Lung (tissue), 12 donors: ENCODE measurements around the gene AP4E1. TPM values are rescaled to one million over a fixed set of nuclear protein-coding genes. Genes with fewer than 3 reads are reported as not detected.

Source experiments
- ATAC-seq: fragments of 200-7000 bp; cut with Tn5 transposase; one replicate; pipeline ENCODE4 v1.9.1; 2020; ENCODE audit warnings: moderate number of reproducible peaks; ENCODE audit not compliant: insufficient read depth, low FRiP score
- DNase-seq, 3 donors: peaks; one replicate each; pipeline ENCODE4 v3.0.0-alpha.2; 2013 to 2017
- H3K27ac ChIP-seq, 2 donors: one replicate each; pipeline ENCODE4 v1.5.1; 2013; ENCODE audit warnings: mild to moderate bottlenecking in 2 of 2, moderate library complexity in 2 of 2, control low read depth in 1 of 2, inconsistent platforms in 1 of 2, low read depth in 1 of 2, low read length in 1 of 2
- H3K27me3 ChIP-seq, 3 donors: one replicate each; pipeline ENCODE4 v1.5.1; 2013; ENCODE audit warnings: low read length in 2 of 3; ENCODE audit not compliant: control insufficient read depth in 3 of 3, insufficient read depth in 3 of 3
- H3K36me3 ChIP-seq, 4 donors: one replicate each; pipeline ENCODE4 v1.5.1; 2013; ENCODE audit warnings: low read length in 4 of 4, mild to moderate bottlenecking in 1 of 4, moderate library complexity in 1 of 4; ENCODE audit not compliant: control insufficient read depth in 4 of 4, insufficient read depth in 4 of 4
- H3K4me1 ChIP-seq, 5 donors: one replicate each; pipeline ENCODE4 v1.5.1; 2013; ENCODE audit warnings: low read length in 5 of 5, mild to moderate bottlenecking in 2 of 5, moderate library complexity in 1 of 5; ENCODE audit not compliant: control insufficient read depth in 5 of 5, insufficient read depth in 5 of 5
- H3K4me3 ChIP-seq: one replicate; pipeline ENCODE4 v1.5.1; 2013; ENCODE audit warnings: mild to moderate bottlenecking, control low read depth, moderate library complexity
- H3K9ac ChIP-seq, 2 donors: one replicate each; pipeline ENCODE4 v1.5.1; 2013; ENCODE audit warnings: low read length in 2 of 2, control low read depth in 1 of 2; ENCODE audit not compliant: insufficient read depth in 1 of 2
- H3K9me3 ChIP-seq, 4 donors: one replicate each; pipeline ENCODE4 v1.5.1; 2013; ENCODE audit warnings: low read length in 3 of 4, mild to moderate bottlenecking in 1 of 4, moderate library complexity in 1 of 4; ENCODE audit not compliant: control insufficient read depth in 4 of 4, insufficient read depth in 3 of 4
- WGBS, 2 donors: extraction: QIAGEN DNeasy Blood & Tissue Kit; methylation state at CpG; one replicate each; pipeline ENCODE4 v1.1.7; 2013; 5-methylcytosine and 5-hydroxymethylcytosine counted together
- polyA plus RNA-seq, 2 donors: library from polyadenylated mRNA; stranded (reverse); fragments of 200-250 nt; gene quantifications; one replicate each; pipeline ENCODE4 v1.2.1, GENCODE V29; 2013
- total RNA-seq, 2 donors: library from RNA; depleted of rRNA in 1 of 2; stranded (reverse); fragments of >200 nt in 1 of 2; gene quantifications; one replicate each; pipeline ENCODE4 v1.2.1, GENCODE V29; 2014 to 2021
- TF ChIP-seq, protein P1 (sequence below): IDR thresholded peaks from 2 replicates; pipeline ENCODE4 v1.5.1; 2012; ENCODE audit warnings: mild to moderate bottlenecking; ENCODE audit errors: control extremely low read depth, extremely low read depth
- donor health status: control.
- donor health status: control.
- donor health status: Bipolar disorder and iron deficiency.
- donor health status: healthy.
- donor health status: DM: yes; HTN: yes; CAD: no.

The AP4E1 gene
- total and polyA plus RNA-seq, 4 donors, result 2.2 to 12.7 (median 6.7) TPM

GRCh38 chr15:50971115-50971514 is 62.6 kb downstream of the AP4E1 start:
- no peak overlapping the region for H3K4me3 ChIP-seq
- no peak overlapping the region for H3K27ac ChIP-seq
- no peak overlapping the region for H3K9ac ChIP-seq
- DNase-seq (no peak), ATAC-seq (no peak)
- H3K36me3 ChIP-seq, result peaks cover 12 to 21% (median 18%) of the 10 kb centered on the region in 4 donors
- TF ChIP-seq, protein P1, sequence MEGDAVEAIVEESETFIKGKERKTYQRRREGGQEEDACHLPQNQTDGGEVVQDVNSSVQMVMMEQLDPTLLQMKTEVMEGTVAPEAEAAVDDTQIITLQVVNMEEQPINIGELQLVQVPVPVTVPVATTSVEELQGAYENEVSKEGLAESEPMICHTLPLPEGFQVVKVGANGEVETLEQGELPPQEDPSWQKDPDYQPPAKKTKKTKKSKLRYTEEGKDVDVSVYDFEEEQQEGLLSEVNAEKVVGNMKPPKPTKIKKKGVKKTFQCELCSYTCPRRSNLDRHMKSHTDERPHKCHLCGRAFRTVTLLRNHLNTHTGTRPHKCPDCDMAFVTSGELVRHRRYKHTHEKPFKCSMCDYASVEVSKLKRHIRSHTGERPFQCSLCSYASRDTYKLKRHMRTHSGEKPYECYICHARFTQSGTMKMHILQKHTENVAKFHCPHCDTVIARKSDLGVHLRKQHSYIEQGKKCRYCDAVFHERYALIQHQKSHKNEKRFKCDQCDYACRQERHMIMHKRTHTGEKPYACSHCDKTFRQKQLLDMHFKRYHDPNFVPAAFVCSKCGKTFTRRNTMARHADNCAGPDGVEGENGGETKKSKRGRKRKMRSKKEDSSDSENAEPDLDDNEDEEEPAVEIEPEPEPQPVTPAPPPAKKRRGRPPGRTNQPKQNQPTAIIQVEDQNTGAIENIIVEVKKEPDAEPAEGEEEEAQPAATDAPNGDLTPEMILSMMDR, result no peak
- no peaks in the 10 kb centered on the region for H3K4me1 ChIP-seq
- H3K27me3 ChIP-seq, result no peaks in the 10 kb centered on the region
- peaks cover 2 to 6% (median 5%) of the 10 kb centered on the region in 4 donors for H3K9me3 ChIP-seq

GRCh38 chr15:50971542-50971941 is 63.1 kb downstream of the AP4E1 start:
- H3K9ac ChIP-seq, result no peak overlapping the region
- H3K4me3 ChIP-seq, result no peak overlapping the region
- ATAC-seq, result no peak
- H3K36me3 ChIP-seq, result peaks cover 12 to 21% (median 18%) of the 10 kb centered on the region in 4 donors
- H3K4me1 ChIP-seq, result no peaks in the 10 kb centered on the region
- no peak overlapping the region for H3K27ac ChIP-seq
- H3K27me3 ChIP-seq, result no peaks in the 10 kb centered on the region
- no peak for DNase-seq
- peaks cover 2 to 6% (median 5%) of the 10 kb centered on the region in 4 donors for H3K9me3 ChIP-seq
- TF ChIP-seq, protein P1, result no peak

GRCh38 chr15:50973605-50974004 is 65.1 kb downstream of the AP4E1 start:
- H3K27ac ChIP-seq, result no peak overlapping the region
- no peaks in the 10 kb centered on the region for H3K27me3 ChIP-seq
- no peak for DNase-seq
- TF ChIP-seq, protein P1, result no peak
- no peak overlapping the region for H3K4me3 ChIP-seq
- no peak overlapping the region for H3K9ac ChIP-seq
- peaks cover 0 to 4% (median 0%) of the 10 kb centered on the region in 5 donors for H3K4me1 ChIP-seq
- no peak for ATAC-seq
- H3K9me3 ChIP-seq, result peaks cover 2 to 6% (median 5%) of the 10 kb centered on the region in 4 donors
- 86 to 88% methylated on average over 4 of the region's 4 CpGs for WGBS, 2 donors
- peaks cover 13 to 21% (median 15%) of the 10 kb centered on the region in 4 donors for H3K36me3 ChIP-seq

DNA sequence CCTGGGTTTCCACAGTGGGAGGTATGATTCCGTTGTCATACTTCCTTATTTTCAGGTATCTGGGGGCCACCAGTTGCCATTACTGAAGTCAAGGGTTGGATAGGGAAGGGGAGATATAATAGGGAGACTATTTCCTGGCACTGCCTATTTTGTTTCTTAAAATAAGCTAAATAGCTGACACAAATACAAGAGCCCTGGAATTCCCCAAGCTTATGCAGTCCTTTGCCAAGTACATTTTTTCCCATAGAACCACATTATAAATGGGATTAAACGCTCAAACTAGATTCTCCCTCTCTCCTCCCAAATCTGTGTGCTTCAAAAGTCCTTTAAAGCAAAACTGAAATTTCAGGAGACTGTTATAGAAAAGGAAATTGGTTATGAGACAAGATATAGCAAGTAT is 68.7 kb downstream of the AP4E1 start:
- Histone ChIP-seq H3K27ac (no peak overlapping the region), H3K4me3 (no peak overlapping the region), H3K9me3 (peaks cover 0 to 5% (median 1%) of the 10 kb centered on the region in 4 donors), H3K9ac (no peak overlapping the region), H3K27me3 (no peaks in the 10 kb centered on the region), H3K36me3 (peaks cover 8 to 15% (median 10%) of the 10 kb centered on the region in 4 donors), H3K4me1 (peaks cover 0 to 4% (median 0%) of the 10 kb centered on the region in 5 donors)
- no peak for ATAC-seq
- WGBS, 2 donors, result 58 to 75% methylated on average over 2 of the region's 2 CpGs
- TF ChIP-seq, protein P1, result no peak
- DNase-seq, result peak in 2 of 3 donors; percentile 3 to 15
